Activated CD8-positive, alpha-beta memory T cell treated with anti-CD3 and anti-CD28 coated beads for 24 hours (primary cell): ENCODE data around the gene RNF183.

Experiments
- DNase-seq: peaks from one replicate; pipeline ENCODE4 v3.0.0-alpha.2; 2020

RNF183 gene, protein sequence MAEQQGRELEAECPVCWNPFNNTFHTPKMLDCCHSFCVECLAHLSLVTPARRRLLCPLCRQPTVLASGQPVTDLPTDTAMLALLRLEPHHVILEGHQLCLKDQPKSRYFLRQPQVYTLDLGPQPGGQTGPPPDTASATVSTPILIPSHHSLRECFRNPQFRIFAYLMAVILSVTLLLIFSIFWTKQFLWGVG

DNA sequence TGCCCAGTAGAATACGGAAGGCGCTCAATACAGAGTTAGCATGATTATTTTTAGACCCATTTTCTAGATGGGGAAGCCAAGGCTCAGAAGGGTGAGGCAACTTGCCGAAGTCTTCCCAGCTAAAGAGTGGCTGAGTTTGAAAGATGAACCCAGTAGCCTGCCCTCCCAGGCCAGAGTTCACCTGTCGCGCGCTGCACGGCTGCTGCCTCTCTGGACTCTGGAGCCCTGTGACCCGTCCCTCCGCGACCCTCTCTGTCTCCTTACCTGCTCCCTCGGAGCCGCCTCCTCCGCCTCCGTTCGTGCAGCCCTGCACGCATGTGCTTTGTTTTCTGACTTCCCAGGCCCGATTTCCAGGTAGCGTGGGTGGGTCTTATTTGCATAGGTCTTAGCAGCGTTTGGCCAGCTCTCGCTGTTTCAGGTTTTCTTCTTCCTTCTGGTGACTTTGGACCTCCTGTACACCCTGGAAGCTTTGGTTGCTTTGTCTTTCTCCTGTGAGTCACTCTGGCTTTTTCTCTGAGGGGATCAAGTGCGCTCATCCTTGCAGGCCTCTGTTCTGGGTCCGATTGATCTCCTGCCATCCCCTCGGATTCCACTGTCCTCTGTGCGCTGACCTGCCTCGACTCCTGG, at the start of gene RNF183:
TSS of gene RNF183 (minus strand) at position 585 of the 627 bp plus-strand sequence. CDS start 5,192 bp downstream, outside the sequence.
- DNase-seq = no peak

DNA sequence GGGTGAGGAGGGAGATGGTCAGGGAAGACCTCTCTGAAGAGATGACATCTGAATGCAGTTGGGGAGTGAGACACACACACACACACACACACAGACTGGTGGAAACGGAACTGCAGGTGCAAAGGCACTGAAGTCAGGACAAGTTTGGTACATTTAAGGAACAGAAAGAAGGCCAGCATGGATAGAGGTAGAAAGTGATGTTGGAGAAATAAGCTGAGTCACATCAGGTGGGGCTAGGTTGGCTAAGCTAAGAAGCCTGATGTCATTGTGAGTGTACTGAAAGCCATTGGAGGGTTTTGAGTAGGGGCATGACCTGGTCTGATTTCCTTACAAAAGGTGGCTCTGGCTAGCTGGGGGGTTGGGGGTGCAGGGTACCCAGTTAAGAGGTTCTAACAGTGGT, 49.2 kb upstream of the RNF183 start:
- peak; percentile 33 for DNase-seq

DNA sequence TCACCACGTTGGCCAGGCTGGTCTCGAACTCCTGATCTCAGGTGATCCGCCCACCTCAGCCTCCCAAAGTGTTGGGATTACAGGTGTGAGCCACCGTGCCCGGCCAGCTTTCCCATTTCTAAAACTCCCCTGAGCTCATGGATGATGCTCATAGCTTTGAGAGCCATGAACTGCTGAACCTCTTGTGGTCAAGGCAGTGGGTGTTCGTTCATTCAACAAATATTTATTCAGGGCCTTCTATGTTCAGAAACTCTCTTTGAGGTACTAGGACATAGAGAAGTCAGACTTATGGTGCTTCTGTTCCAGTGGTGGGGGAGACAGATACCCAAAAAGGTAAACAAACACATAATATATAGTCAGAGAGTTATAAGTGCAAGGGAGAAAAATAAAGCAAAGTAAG, 48.8 kb upstream of the RNF183 start:
- DNase-seq = no peak

DNA sequence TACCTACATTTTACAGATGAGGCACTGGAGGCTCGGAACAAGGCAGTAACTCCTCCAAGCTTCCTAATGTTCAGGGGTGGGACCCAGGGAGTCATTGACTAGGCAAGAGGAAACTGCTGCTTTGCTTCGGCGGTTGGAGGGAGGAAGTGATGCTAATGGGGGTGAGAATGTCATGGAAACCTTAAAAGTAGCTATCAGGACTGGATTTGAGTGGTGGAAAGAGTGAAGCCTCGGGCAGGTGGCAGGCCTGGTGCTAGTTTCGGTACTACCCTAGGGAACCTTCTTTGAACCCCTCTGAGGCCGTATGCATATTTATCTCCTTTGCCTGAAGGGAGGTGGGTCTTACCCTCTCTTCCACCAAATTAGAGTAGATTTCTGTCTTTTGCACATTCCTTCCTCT, 47.8 kb upstream of the RNF183 start:
- DNase-seq = no peak

DNA sequence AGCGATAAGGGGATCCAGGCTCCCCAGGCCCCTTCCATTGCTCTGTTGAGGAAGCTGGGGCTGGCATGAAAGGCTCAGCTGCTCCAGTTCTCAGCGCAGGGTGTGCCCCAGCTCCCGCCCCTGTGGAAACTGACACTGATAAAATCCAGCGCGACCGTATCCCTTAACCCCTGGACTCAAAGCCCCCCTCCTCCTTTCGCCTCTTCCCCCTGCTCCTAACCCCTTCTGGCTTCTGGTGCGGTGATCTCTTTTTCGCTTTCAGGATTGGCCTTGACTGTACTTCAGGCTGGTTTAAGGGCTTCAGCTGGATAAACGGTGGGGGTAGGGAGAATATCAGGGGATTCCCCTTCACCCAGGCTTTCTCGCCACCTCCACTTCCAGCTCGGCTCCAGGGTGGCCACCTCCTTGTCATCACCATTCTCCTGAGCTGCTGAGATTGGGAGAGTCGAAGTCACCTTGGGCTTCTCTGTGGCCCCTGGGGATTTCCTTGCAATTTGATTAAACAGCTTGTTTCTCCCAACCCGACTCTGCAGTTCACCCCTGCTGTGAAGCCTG, 47.0 kb upstream of the RNF183 start:
- DNase-seq = no peak

DNA sequence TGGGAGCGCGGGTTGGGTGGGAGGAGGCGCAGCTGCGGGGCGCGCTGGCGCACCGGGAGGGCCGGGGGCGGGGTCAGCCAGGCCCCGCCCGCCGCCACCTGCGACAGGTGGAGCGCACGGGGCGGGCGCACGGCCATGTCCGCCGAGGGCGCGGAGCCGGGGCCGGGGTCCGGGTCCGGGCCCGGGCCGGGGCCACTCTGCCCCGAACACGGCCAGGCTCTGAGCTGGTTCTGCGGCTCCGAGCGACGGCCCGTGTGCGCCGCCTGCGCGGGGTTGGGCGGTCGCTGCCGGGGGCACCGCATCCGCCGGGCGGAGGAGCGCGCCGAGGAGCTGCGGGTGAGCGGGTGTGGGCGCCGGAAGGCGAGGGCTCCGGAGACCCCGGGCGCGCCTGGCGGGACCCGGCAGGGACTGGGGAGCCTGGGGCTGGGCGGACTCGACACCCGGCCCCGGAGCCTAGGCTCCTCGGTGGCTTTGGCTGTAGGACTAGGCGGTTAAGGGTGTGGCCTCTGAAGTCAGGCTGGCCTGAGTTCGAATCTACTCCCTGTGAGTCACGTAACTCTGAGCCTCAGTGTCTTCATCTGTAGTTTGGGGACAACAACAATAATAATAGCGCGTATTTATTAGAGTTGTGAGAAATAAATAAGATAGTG, 46.4 kb upstream of the RNF183 start, which contains the start of gene BSPRY:
TSS of gene BSPRY (plus strand) at position 97 of the 650 bp plus-strand sequence. CDS start at position 136, 39 bp downstream.
- peak; percentile 69 for DNase-seq

DNA sequence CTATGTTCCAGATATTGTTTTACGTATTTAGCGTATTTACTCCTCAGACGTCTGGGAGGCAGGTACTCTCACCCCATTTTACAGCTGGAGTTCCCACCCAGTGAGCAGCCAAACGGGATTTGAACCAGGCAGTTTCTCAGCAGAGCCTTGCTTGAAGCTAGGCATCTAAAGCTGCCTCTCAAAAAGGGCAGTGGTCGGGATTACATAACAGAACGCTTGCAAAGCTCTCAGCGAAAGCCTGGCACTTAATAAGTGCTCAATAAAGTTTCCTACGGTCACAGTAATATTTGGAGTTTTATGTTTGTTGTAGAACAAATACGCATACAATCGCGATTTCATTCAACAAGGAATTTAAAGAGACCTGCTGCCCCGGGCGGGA, 45.9 kb upstream of the RNF183 start:
- no peak for DNase-seq

DNA sequence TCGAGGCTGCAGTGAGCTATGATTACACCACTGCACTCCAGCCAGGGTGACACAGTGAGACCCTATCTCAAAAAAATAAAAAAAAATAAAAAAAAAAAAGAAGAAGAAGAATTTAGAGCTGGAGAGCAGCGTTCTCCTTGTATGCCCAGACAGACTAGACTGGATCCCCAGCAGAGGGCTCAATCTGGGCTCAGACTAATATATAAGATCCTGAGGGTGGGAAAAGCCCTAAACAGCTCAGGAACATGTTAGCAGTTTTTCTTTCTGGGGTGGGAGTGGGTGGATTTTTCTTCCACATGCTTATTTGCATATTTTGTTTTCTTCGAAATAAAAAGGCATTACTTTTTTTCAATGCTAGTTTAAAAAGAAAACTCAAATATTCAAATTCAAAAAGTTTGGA, 45.3 kb upstream of the RNF183 start:
- DNase-seq = no peak

DNA sequence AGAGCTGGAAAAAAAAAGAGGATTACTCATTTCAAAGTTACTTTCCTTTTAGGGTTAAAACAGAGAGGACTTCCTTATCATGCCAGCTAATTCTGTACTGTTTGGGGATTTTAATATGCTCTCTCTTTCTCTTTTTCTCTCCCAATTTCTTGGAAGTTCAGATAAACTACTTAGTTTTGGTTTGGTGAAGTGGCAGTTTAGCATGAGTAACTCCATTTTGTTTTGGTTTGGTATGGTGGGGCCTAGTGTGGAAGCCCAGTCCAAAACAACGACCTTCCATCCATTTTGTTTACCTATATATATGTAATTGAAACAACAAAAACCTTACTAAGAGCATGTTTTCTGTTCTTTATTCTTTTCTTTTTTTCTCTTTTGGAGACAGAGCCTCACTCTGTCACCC, 42.5 kb upstream of the RNF183 start:
- no peak for DNase-seq

DNA sequence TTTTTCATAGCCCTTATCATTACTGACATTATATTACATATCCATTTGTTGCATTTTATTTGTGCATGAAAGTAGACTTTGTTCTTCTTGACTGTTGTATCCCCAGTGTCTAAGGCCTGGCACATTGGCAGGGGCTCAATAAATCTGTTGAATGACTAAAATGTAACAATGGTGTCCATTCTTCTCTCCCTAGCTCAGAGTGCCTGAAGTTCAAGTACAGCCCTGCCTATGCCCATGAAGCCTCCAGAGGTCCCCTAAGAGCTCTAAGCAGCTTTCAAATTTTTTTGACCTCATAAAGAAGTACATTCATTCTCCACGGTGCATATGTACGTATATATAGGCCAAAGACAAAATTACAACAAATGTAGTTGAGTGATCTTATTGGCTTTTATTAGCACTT, 42.0 kb upstream of the RNF183 start:
- no peak for DNase-seq

DNA sequence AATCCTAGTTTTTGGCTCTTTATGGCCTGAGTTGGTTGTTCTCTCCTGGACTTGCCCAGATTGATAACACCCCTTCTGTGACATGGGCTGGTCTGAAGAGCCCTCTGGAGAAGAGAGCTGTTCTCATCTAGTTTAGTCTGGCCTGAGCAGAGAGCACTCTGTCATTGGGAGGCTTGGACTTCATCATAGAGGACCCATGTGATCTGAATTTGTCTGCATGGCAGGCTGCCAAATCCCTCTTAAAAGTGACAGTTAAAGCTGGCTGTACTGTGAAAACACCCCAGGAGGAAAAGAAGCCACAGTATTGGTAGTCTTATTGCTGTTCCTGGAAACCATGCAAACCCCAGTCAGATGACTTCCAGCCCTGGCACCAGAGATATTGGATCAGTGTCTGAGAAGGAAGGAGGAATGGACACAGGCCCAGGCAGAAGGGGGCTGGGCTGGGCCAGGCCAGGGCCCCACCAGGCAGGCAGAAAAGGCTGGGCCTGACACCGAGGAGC, 40.6 kb upstream of the RNF183 start:
- DNase-seq = no peak

DNA sequence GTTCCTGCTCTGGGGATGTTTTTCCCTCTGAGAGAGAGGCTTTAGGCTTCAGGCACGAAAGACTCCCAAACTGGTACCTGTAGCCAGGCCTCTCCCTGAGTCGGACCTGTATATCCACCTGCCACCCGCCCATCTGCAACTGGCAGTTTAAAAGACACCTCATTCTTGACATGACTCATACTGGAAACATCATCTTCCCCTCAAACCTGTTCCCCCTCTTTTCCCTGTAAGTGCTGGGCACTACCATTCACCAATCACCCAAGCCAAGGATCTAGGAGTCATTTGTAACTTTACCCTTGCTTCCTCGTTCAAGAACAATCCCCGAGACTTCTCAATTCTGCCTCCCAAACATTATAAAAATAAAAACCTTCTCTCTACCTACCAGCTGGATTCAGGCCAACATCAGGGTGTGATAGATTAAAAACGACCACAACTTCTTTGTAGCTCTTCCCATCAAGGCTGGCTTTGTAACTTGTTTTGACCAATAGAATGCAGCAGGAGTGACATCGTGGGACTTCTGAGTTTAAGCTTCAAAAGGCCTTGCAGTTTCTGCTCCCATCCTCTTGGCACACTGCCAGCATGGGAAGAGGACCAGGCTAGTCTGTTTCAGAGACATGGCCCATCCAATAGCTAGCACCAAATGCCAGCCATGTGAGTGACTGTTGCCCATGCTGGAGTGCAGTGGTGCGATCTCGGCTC, 38.7 kb upstream of the RNF183 start:
- no peak for DNase-seq

DNA sequence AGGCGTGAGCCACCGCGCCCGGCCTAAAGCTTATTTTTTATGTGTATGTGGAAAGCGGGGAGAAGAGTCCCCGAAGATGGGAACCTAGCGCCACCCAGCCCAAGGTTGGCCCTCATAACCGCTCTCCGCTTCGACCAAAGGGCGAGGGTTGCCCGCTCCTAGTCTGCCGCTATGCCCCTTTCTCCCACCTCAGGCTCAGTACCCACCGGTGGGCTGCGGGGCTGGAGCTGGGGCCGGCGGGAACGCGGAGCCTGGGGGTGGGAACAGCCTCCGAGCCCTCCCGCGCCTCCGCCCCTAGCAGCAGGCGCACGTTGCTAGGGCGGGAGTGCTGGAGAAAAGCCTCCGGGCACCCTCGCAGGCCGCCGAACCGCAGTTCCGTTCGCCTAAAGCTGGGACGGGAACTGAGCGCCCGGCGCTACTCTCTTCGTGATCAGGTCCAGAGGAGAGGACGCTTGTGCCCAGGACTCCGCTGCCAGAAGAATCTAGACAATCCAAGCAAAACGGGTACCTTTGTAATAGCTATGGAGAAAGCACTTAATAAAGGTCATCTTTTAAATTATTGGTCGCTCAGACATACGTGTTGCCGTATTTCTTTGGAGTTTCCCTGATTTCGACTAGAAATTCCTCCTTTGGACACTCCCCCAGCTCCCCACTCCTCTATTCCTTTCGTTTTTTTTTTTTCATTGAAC, 37.0 kb upstream of the RNF183 start, which contains the start of gene WDR31:
TSS of gene WDR31 (minus strand) at position 265 of the 689 bp plus-strand sequence. CDS start 8,253 bp downstream, outside the sequence.
- DNase-seq = peak; percentile 93

DNA sequence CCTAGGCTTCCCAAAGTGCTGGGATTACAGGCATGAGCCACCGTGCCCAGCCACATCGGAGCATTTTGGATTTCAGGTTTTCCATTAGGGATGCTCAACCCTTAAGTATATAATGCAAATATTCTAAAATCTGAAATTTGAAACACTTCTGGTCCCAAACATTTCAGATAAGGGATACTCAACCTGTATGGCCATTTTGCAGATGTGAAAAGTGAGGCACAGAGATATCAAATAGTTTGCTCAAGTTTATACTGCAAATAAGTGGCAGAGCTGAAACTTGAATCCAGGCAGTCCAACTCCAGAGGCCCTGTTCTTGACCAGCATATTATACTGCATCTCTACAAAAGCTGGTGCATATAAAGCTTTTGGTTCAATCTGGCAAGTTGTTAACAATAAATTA, 34.5 kb upstream of the RNF183 start:
- DNase-seq = no peak

DNA sequence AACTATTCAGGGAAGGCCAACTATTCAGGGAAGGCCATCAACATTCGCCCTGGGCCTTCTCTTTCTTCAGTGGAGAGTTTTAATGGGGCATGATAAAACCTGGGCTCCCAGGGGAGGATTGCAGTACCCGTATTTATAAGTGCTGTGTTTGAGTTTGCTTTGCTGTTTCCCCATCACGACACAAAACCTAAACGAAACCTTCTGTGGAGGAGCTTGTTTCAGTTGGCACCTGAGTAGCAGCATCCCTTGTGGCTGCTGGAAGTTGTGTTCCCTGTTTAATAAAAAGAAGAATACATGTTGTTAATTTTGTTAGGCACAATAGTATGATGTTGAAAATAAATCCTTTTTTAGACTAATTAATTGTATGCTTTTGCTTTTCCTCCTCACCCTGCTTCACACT, 28.6 kb upstream of the RNF183 start:
- DNase-seq = no peak

DNA sequence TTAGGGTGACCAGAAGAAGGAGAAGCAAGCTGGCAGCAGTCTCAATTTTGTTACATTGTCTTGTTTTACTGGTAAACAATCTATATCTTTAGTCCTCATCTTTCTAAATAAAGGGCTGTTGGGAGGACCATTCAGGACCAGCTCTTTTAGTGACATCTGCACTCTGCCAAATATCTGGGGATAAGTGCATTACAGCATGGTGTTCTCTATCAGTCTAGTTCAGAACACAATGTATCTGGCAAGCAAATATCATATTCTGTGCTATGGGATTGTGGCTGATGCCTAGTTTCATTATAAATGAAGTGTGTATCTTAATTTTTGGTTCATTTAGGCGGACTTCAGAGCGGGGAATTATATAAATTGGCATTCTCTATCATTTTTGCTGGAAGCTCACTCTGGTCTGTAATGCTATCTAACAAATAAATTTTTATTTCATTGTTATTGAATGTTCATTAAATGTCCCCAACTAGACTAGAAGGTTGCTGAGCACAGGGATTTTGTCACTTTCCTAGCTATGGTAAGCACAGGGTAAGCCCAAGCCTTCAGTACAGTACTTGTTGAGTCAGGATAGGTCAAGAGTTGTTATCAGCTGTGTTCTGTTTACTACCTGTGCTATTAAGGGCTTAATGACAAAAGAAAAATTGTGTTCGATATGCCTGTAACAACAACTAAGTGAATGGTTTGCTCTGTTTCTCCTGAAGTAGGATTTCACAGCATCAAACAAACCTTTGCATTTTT, 25.0 kb upstream of the RNF183 start:
- no peak for DNase-seq

DNA sequence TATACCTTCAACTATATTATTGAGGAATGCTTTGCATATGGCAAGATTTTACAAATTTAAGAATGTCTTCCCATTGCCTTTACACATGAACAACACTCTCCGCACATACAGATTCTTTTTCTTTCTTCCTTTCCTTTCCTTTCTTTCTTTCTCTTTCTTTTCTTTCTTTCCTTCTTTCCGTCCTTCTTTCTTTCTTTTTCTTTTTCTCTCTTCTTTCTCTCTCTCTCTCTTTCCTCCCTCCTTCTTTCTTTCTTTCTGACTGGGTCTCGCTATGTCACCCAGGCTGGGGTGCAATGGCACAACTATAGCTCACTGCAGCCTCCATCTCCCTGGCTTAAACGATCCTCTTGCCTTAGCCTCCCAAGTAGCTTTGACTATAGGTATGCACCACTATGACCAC, 23.1 kb upstream of the RNF183 start:
- no peak for DNase-seq

DNA sequence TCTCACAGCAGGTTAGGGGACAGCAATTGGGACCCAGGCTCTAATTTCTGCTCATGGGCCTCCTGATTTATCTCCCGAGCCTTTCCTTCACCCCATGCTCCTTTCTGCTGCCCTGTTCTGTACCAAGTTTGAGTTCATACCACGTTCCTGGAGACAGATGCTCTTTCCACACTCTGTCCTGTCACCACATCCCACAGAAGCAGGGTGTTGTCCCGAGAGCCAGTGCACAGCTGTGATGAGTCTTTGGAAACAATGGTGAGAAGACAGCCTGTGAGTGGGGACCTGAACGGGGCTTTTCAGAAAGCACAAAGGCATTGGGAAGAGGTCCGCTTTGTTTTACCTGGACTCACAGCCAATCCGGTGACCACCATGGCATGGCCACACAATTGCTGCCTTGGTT, 19.5 kb upstream of the RNF183 start:
- no peak for DNase-seq

DNA sequence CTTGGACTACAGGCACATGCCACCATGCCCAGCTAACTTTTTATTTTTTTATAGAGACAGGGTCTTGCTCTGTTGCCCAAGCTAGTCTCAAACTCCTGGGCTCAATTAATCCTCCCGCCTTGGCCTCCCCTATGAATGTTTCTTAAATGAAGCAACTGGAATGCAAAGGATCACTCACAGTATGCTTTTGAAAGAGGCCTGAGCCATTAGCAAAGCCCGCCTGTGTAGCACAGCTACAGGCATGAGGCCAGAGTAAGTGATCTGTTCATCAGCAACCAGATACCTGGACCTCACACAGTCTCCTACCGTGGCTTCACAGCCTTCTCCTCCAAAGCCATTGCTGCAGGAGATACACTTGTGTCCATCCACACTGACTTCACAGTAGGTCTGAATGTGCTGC, 16.9 kb upstream of the RNF183 start:
- no peak for DNase-seq

DNA sequence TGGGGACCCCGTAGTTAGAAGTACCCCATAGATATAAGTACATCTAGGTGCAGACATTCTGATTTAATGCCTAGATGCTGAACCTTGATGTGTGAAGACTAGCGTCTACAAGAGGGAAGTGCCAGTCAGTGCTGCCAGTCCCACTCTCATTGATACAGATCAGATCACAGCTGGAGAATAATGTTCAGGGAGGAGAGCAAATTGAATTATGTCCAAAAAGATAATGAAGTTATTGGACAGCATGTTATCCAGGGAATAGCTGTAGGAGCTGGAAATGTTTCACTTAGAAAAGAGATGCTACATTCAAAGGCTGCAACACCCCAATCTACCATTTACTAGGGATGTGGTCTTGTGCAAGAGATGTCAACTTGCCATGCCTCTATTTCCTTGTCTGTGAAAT, 15.9 kb upstream of the RNF183 start:
- DNase-seq = no peak

DNA sequence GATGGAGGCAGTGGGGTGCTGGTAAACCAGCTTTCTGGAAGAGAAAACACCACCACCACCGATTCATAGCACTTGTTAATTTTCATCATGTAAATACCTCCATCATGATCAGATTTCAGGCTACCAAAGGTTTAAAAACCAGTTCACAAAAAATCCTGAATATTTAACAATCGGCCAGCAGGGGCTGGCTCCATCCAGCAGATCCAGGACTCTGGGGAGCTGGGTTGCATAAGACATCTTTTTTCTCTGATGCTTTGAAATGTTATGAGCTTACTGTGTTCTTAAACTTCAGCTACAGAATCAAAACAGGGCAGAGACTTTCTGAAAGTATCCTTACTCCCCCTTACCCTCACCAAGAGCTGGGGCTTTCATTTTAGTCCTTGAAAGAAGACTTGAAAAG, 14.6 kb upstream of the RNF183 start:
- DNase-seq = no peak

DNA sequence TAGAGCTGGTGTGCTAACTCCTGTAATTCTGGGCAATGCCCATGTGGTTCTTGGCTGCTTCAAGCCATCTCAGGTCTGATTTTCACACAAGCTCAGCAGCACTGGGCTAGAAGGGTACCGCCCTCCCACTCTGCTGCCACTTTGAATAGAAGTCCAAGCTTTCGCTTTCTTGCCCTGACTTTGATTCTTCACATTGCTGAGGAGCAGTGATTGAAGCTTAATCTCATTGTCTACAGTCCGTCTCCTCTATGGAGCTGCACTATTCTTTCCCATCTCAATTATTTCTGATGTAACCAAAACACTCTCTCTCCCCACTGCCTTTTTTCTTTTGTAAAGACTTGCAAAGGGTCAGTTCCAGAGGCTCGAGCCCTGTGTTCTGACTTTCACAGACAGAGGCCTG, 12.9 kb upstream of the RNF183 start:
- DNase-seq = no peak
